Activated naive CD8-positive, alpha-beta T cell treated with anti-CD3 and anti-CD28 coated beads, Interleukin-2, amount 10 ng/mL, durations not matched to agents 7 days and 5 days (primary cell): ENCODE results near the gene HMG20A. TPM values are rescaled to one million over a fixed set of nuclear protein-coding genes. Genes with fewer than 3 reads are reported as not detected.

Experiments
- ATAC-seq: fragments of 150-1000 bp; cut with Tn5 transposase; one replicate; pipeline ENCODE4 v1.10.0; 2021; ENCODE audit warnings: low read depth, moderate library complexity
- POLR2A ChIA-PET: fragments of 350-600 bp; sonication (Branson Sonifier 250); formaldehyde crosslinking; loops from one replicate; lab custom pipeline; 2021; ENCODE audit warnings: antibody characterized with exemption; lab: Charles Lee
- DNase-seq: peaks from one replicate; pipeline ENCODE4 v3.0.0; 2021
- H3K27ac Mint-ChIP-seq: one replicate; pipeline ENCODE4 v1.8.0; 2022; ENCODE audit warnings: mild to moderate bottlenecking, mixed read lengths
- H3K27me3 Mint-ChIP-seq: one replicate; pipeline ENCODE4 v1.8.0; 2022; ENCODE audit warnings: mild to moderate bottlenecking, moderate library complexity, mixed read lengths
- H3K36me3 Mint-ChIP-seq: one replicate; pipeline ENCODE4 v1.8.0; 2021; ENCODE audit warnings: mild to moderate bottlenecking, mixed read lengths
- H3K4me1 Mint-ChIP-seq: one replicate; pipeline ENCODE4 v1.8.0; 2021; ENCODE audit warnings: mixed read lengths
- H3K4me3 Mint-ChIP-seq: one replicate; pipeline ENCODE4 v1.8.0; 2022; ENCODE audit warnings: mild to moderate bottlenecking, moderate library complexity, mixed read lengths
- H3K9me3 Mint-ChIP-seq: one replicate; pipeline ENCODE4 v1.8.0; 2021; ENCODE audit warnings: mixed read lengths
- total RNA-seq, 2 experiments: library from RNA; stranded (reverse); gene quantifications; one replicate each; pipeline ENCODE4 v1.2.3, GENCODE V29; 2021

The HMG20A gene
- total RNA-seq, 2 experiments from 2014 or later: 62.4 to 65.0 TPM

DNA sequence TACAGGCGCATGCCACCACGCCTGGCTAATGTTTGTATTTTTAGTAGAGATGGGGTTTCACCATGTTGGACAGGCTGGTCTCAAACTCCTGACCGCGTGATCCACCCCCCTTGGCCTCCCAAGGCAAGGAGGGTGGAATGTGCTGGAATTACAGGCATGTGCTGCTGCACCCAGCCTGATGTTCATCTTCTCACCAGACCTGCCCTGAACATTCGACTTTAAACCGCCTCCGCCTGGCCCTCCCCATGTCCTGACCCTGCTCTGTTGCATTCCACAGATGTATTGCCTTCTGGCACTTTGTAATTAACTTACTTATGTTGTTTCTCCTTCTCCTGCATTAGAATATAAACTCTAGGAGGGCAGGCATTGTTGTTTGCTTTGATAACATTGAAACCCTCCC, 109.9 kb downstream of the HMG20A start:
- H3K27me3 Mint-ChIP-seq: peaks cover 14% of the 10 kb centered on the region
- H3K36me3 Mint-ChIP-seq: no peaks in the 10 kb centered on the region

DNA sequence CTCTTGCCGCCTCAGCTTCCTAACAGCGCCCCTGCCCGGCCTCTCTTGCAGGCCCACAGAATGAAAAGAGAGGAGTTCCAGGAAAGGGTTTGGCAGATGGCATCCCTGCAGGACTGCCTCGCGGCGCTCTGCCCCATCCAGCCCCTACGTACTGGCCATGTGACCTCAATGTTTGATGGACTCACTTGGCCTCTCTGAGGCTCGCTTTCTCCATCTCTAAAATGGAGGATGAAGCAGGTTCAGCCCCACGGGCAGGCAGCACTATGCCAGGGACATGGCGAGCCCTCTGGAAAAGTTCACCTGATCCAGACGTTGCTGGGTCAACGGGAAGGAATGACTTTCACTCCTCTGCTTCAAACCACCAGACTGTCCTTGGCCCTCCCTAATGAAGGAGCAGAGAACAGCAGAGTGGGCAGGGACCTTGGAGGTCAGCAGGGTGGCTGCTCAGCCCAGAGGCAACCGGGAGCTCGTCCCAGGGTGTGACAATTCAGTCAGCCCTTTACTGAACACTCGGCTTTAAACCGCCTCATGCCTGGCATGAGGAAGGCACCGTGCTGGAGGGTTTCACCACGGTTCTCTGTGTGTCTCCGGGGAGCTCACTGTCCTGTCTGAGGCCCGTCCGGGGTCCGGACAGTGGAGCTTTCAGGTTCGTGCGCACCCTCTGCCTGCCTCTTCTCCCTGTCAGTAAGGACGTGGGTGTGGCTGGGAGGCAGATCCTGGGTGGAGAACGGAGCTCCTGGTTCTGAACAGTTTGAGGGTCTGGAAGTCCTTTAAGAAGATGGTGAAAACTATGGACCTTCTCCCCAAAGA, 110.7 kb downstream of the HMG20A start:
- H3K36me3 Mint-ChIP-seq: no peaks in the 10 kb centered on the region
- no peaks in the 10 kb centered on the region for H3K4me1 Mint-ChIP-seq
- H3K27me3 Mint-ChIP-seq: peaks cover 14% of the 10 kb centered on the region
- no peak overlapping the region for H3K4me3 Mint-ChIP-seq
- POLR2A ChIA-PET: no interaction called here
- ATAC-seq: no peak
- no peaks in the 10 kb centered on the region for H3K9me3 Mint-ChIP-seq
- H3K27ac Mint-ChIP-seq: no peak overlapping the region
- peak; percentile 15 for DNase-seq

More for the DNA sequence above, 109.9 kb downstream of the HMG20A start:
- POLR2A ChIA-PET: no interaction called here
- no peak for ATAC-seq
- no peak overlapping the region for H3K27ac Mint-ChIP-seq
- peak; percentile 9 for DNase-seq
- no peaks in the 10 kb centered on the region for H3K9me3 Mint-ChIP-seq
- no peak overlapping the region for H3K4me3 Mint-ChIP-seq
- no peaks in the 10 kb centered on the region for H3K4me1 Mint-ChIP-seq

DNA sequence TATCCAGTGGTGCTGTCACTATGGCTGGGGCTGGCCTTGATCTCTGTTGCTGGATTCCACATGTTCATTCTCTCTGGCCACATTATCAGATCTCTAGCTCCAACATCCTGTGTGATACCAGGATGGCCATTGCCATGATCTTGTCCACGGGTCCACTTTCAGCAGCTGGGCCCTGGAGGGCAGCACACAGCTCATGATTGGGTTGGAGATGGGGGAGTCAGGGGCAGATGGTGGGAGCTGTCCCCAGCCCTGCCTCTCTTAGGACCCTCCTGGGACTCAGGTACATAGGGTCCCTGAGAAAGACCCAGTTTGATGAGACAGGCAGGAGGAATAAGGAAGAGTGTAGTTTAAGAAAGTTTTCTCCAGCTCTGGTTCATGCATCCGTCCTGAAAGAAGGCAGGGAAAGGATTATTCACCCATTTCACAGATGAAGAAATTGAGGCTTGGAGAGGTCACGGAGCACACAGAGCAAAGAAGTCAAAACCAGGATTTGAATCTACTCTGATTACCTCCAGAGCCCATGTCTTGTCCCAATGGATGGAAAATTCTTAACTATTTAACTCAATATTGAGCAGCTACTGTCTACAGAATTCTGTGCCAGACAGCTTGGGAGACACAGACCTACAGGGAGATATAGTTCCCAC, 111.5 kb downstream of the HMG20A start:
- Mint-ChIP-seq H3K36me3 (no peaks in the 10 kb centered on the region), H3K4me3 (no peak overlapping the region), H3K4me1 (no peaks in the 10 kb centered on the region), H3K27ac (no peak overlapping the region), H3K27me3 (peaks cover 16% of the 10 kb centered on the region), H3K9me3 (no peaks in the 10 kb centered on the region)
- DNase-seq: peak; percentile 7
- no peak for ATAC-seq
- POLR2A ChIA-PET: no interaction called here

DNA sequence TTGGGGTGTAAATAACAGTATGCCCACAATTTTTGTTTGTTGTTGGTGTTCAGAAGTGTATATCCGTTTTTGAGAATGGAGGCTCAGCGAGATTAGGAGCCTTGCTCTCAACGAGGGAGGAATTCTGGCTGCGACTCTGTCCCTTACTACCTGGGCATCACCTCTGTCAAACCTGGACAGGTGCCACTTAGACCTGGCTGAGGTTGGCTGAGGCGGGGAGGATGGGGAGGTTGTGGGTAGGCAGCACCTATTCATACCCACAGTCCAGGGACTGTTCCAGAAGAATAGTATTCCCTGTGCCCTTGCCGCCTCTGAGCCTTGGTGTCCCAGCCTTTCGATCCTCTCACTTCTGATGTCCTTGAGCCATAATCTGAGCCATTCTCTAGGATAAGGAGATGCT, 112.2 kb downstream of the HMG20A start:
- no peak for ATAC-seq
- H3K4me1 Mint-ChIP-seq: no peaks in the 10 kb centered on the region
- H3K27me3 Mint-ChIP-seq: peaks cover 18% of the 10 kb centered on the region
- POLR2A ChIA-PET: no interaction called here
- no peak overlapping the region for H3K27ac Mint-ChIP-seq
- H3K9me3 Mint-ChIP-seq: no peaks in the 10 kb centered on the region
- no peaks in the 10 kb centered on the region for H3K36me3 Mint-ChIP-seq
- H3K4me3 Mint-ChIP-seq: no peak overlapping the region
- peak; percentile 2 for DNase-seq

DNA sequence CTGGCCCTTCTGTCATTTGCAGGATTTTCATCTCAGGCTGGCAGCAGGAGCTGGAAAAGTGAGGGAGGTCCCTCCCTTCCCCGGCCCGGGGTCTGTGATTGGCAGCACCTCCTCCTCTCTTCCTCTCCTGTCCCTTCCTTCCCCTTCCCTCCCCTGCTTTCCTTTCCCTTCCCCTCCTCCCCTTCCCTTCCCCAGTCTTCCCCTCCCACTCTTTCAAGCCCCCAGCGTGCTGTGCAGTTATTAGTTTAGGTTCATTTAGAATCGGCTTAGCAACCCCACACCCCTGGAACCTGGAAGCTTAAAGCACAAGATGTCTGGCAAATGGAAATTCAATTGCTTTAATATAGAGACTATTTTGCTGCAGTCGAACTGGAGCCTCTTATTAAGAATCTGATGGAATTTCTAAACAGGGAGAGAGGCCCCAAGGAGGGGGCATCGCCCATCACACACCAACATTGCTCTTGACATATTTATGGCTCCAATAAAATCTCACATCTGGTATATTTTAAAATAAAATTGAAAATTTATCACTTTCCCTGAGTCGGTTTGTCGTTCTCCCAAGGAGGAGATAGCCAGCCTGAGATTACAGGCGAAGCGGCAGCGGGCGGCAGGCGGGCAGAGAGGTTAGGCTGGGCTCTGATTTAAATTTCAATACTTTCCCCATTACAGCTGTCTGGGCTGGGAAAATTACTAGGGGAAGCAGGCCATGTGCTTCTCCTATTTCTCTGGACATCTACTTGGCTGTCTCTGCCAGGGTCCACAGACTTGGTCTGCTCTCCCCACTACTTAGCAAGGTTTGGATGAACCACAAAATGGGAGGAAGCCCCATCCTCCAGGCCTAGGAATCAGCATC, 113.1 kb downstream of the HMG20A start:
- peak; percentile 0 for DNase-seq
- POLR2A ChIA-PET: no interaction called here
- no peak overlapping the region for H3K27ac Mint-ChIP-seq
- H3K4me1 Mint-ChIP-seq: no peaks in the 10 kb centered on the region
- H3K36me3 Mint-ChIP-seq: no peaks in the 10 kb centered on the region
- no peak overlapping the region for H3K4me3 Mint-ChIP-seq
- no peak for ATAC-seq
- H3K27me3 Mint-ChIP-seq: peaks cover 18% of the 10 kb centered on the region
- H3K9me3 Mint-ChIP-seq: no peaks in the 10 kb centered on the region

Other genes with a start within 250 kb of the HMG20A start
- gene PEAK1, start 784 bp upstream of the HMG20A start, total RNA-seq: 10 to 100 TPM; 34.0 to 38.1 TPM
- gene LINGO1, start 212.0 kb downstream of the HMG20A start, total RNA-seq: not detected